ENCODE data around the gene CEP164.

GRCh38 chr11:117314840-117315239 lies 12.8 kb upstream of the CEP164 start:
- TF ChIP-seq NR2C1 (IDR thresholded peaks at IDR 0.05) (no peak), ZBTB33 (IDR thresholded peaks at IDR 0.05) (no peak), CBX3 (IDR thresholded peaks at IDR 0.05; ENCODE audit: borderline replicate concordance, low read depth) (no peak), SREBF1 (IDR thresholded peaks at IDR 0.05; ENCODE audit: low read length) (no peak), CREB1 (IDR thresholded peaks at IDR 0.05; ENCODE audit: low read depth) (no peak), WRNIP1 (IDR thresholded peaks at IDR 0.05; ENCODE audit: borderline replicate concordance, low read depth, low read length) (no peak), SKIL (IDR thresholded peaks at IDR 0.05; ENCODE audit: low read depth, poor library complexity, severe bottlenecking) (no peak), EP300 (IDR thresholded peaks at IDR 0.05; ENCODE audit: borderline replicate concordance in 1 of 2, control insufficient read depth in 1 of 2, low read depth in 2 of 2, low read length in 2 of 2) (no peak), CHD4 (IDR thresholded peaks at IDR 0.05) (no peak), HDAC6 (IDR thresholded peaks at IDR 0.05; ENCODE audit: unreplicated experiment) (no peak), GABPA (IDR thresholded peaks at IDR 0.05; ENCODE audit: low read depth) (no peak), RAD51 (IDR thresholded peaks at IDR 0.05) (no peak), PRDM15 (CRISPR knock-in tag; IDR thresholded peaks at IDR 0.05) (no peak)
- TF ChIP-seq, protein P1, sequence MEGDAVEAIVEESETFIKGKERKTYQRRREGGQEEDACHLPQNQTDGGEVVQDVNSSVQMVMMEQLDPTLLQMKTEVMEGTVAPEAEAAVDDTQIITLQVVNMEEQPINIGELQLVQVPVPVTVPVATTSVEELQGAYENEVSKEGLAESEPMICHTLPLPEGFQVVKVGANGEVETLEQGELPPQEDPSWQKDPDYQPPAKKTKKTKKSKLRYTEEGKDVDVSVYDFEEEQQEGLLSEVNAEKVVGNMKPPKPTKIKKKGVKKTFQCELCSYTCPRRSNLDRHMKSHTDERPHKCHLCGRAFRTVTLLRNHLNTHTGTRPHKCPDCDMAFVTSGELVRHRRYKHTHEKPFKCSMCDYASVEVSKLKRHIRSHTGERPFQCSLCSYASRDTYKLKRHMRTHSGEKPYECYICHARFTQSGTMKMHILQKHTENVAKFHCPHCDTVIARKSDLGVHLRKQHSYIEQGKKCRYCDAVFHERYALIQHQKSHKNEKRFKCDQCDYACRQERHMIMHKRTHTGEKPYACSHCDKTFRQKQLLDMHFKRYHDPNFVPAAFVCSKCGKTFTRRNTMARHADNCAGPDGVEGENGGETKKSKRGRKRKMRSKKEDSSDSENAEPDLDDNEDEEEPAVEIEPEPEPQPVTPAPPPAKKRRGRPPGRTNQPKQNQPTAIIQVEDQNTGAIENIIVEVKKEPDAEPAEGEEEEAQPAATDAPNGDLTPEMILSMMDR (IDR thresholded peaks at IDR 0.05 in 2 of 3, conservative IDR thresholded peaks at IDR 0.05 in 1 of 3; ENCODE audit: control insufficient read depth in 2 of 3, extremely low read depth in 1 of 3, insufficient read depth in 1 of 3, low read depth in 3 of 3, low read length in 3 of 3), result no peak

Measured in GM12878 (cell line).